Measurements from ENCODE around the gene MSANTD1.

MSANTD1 gene

GRCh38 chr4:3217266-3217665, 31.7 kb upstream of the MSANTD1 start:
- no peak for DNase-seq (ENCODE audit: low spot score)

DNA sequence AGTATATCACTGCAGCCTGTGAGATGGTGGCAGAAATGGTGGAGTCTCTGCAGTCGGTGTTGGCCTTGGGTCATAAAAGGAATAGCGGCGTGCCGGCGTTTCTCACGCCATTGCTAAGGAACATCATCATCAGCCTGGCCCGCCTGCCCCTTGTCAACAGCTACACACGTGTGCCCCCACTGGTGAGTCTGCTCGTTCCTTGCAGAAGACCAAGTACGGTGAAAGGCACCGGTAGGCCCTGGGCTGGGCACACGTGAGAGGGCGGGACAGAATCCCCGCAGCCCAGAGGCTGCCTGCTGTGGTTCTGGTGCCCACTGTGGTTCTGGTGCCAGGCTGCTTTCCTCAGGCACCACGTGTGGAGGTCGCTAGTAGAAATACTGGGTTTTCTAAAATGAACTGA, 31.2 kb upstream of the MSANTD1 start:
- DNase-seq (ENCODE audit: low spot score), result no peak

DNA sequence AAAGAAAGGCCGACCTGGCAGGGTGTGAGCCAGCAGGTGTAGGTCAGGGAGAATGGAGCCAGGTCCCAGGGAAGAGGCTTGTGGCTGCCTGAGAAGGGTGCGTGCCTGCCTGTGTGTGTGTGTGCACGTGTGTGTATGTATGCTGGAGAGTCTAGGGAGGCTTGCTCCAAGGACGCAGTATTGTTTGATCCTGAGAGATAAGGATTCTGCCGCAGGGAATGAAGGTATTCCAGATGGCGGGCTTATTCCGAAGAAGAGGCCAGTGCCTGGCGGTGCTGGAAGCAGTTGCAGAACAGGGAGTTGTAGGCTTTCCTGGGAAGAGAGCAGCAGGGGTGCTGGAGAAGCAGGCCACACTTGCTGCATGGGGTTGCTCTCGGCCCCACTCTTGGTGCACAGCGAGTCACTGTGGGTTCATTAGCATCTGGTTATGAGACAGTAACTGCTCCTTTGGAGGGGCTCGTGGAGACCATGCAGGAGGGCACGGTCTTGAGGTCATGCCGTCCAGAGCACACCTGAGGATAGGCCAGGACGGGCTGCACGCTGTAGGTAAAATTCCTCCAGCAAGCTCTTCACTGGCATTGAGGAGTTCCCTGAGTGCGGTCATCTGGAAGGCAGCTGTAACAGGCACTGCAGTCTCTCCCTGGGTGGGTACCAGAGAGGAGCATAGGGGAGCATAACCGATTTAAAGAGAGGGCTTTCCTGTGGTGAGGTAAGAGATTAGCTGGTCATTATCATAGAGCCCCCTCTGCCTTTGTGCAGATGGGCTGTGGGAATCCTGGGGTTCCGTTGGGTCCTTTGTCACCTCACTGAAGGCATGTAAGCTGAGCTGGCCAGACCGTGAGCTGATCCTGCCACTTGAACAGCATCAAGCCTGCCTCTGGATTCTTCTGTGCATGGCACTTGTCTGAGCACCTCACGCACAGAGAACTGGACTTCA, 29.9 kb upstream of the MSANTD1 start:
- no peak for DNase-seq (ENCODE audit: low spot score)

DNA sequence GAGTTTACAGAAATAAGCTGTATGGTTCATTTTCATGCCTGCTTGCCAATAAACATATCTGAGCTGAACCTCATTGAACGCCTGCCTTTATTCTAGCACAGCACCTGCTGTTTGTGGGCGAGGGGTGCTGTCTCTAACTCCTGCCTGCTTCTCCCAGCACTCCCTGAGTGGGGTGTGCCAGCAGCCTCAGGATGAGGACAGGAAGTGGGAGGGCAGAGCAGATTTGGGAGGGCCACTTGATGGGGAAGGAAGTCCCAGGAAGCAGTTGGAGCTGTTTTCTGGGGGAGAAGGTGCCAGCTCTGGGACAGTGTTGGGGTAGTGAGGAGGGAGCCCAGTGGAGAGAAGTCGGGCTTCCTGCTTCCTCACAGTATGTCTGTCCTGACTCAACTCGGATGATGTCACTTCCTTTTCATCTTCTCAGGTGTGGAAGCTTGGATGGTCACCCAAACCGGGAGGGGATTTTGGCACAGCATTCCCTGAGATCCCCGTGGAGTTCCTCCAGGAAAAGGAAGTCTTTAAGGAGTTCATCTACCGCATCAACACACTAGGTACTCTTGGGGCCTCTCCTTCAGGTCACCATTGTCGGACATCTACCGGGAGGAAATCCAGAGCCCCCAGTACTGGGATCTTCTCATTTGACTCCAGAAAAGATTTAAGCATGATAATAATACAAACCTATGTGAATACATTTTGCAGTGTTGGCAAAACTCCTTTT, 29.0 kb upstream of the MSANTD1 start:
- DNase-seq (ENCODE audit: low spot score), result no peak

- DNase-seq (ENCODE audit: low spot score), result no peak
These were observed 28.3 kb upstream of the MSANTD1 start for GRCh38 chr4:3220476-3221183.

GRCh38 chr4:3221184-3221494, 27.8 kb upstream of the MSANTD1 start:
- no peak for DNase-seq (ENCODE audit: low spot score)

GRCh38 chr4:3221996-3222395, 27.0 kb upstream of the MSANTD1 start:
- DNase-seq (ENCODE audit: low spot score), result no peak

DNA sequence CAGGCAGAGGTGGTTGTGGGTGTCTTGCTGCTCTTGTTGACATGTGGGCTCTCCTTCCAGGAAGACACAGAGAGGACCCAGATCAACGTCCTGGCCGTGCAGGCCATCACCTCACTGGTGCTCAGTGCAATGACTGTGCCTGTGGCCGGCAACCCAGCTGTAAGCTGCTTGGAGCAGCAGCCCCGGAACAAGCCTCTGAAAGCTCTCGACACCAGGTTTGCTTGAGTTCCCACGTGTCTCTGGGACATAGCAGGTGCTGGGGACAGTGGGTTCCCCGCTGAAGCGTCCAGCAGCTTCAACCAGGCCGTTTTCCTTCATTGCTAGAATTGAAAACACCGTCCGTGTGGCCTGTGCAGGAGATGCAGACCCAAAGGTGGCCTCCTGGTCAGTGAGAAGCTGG, 25.6 kb upstream of the MSANTD1 start:
- DNase-seq (ENCODE audit: low spot score), result no peak

- DNase-seq (ENCODE audit: low spot score), result no peak
These were observed 24.8 kb upstream of the MSANTD1 start for GRCh38 chr4:3223956-3224748.

- DNase-seq (ENCODE audit: low spot score), result no peak
These were observed 23.7 kb upstream of the MSANTD1 start for GRCh38 chr4:3225071-3225850.

DNA sequence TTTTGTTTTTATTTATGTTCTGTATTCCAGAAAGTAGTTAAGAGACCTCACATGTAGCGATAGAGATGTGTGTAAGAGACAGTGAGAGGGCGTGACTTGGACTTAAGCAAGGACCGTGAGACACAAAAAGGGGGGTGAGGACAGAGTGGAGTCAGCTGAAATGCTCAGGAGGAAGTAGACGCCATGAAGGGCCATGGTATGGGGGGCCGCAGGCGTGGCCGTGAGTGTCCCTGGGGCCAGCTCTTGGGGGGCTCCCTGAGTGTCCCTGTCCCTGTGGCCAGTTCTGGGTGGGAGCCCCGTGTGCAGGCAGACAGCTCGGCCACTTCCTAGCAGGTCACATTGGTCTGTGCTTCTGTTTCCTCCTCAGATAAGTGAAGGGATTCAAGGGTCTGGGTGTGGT, 23.0 kb upstream of the MSANTD1 start:
- no peak for DNase-seq (ENCODE audit: low spot score)

DNA sequence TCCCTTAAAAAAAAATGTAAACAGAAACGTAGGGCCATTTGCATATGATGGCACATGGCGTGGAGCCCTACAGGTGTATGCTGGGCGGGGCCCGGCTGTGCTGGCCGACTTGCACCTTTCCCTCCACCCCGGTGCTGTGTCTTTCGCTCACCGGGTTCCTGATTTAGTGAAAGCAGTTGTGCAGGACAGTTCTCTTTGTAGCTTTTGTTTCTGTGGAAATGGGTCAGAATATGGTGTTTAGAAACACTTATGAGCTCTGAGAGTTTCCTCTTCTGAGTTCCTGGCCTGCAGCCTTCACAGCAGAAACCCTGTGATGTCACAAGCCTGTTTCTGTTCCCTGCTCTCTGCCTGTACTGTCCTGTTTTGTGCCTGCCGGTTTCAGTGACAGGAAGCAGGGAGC, 22.5 kb upstream of the MSANTD1 start:
- no peak for DNase-seq (ENCODE audit: low spot score)

- no peak for DNase-seq (ENCODE audit: low spot score)
These were observed 22.0 kb upstream of the MSANTD1 start for GRCh38 chr4:3226944-3227343.

DNA sequence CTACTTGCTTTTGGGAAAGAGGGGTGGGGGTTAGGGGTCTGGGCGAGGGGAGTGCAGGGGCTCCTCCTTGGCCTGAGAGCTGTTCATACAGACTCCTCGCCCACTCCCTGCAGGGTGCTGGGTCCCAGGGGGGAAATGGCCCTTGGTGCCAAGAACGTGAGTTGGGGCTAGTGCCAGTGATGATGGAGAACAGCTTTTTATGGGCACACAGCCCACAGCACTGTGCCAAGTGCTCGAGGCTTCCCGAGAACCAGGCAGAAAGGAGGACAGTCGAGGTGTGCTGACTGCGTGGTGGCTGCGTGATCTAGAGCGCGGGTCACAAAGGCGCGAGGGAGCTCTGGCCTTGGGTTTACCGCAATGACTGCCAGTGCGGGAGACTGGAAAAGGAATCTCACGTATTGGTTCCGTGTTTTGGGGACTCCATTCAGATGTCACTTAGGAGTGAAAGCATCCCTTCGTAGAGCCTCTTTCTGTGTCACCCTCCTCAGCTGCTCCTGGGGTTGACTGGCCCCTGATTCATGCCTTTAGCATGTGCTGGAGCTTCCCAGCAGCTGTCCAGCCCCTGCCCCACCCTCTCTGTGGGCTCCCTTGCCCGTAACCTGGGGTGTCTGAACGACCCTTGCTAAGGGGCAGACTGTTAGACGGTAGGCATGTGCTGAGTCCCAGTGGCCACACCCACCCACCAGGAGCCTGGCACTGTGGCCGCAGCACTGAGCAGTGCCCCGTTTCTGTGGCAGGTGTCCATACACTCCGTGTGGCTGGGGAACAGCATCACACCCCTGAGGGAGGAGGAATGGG, 20.9 kb upstream of the MSANTD1 start:
- DNase-seq (ENCODE audit: low spot score), result no peak

- DNase-seq (ENCODE audit: low spot score), result no peak
These were observed 20.1 kb upstream of the MSANTD1 start for GRCh38 chr4:3228881-3229280.

- DNase-seq (ENCODE audit: low spot score), result no peak
These were observed 19.6 kb upstream of the MSANTD1 start for GRCh38 chr4:3229328-3229727.

DNA sequence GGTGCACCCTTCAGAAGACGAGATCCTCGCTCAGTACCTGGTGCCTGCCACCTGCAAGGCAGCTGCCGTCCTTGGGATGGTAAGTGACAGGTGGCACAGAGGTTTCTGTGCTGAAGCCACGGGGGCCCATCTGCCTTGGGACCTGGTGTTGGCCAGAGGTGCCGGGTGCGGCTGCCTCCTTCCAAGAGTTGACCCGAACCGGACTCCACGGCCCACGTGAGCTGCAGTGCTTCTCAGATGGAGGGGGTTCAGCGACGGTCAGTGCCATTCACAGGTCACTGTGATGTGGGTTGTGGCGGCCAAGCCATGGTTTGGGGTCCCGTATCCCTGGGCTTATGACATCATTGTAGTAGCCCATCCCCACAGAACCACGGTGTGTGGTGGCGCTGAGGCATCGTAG, 19.0 kb upstream of the MSANTD1 start:
- DNase-seq (ENCODE audit: low spot score), result no peak

DNA sequence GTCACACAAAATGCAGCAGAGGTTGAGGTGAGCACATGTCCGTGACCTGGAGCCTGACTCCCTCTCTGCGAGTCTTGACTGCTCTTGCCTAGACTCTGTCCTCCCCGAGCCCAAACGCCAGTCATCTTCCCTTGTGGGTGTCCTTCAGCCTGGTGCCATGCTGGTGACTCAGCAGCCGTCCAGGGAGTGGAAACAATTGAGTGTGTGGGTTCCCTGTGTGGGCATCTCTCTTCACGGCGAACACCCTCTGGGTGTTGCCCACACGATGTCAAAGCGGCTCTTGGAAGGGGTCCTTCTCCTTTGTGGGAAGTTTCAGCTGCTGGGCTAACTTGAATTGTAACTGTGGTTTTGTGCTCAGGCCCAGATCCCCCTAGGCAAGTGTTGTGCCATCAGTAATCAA, 17.5 kb upstream of the MSANTD1 start:
- no peak for DNase-seq (ENCODE audit: low spot score)

GRCh38 chr4:3232001-3232400, 17.0 kb upstream of the MSANTD1 start:
- DNase-seq (ENCODE audit: low spot score), result no peak

DNA sequence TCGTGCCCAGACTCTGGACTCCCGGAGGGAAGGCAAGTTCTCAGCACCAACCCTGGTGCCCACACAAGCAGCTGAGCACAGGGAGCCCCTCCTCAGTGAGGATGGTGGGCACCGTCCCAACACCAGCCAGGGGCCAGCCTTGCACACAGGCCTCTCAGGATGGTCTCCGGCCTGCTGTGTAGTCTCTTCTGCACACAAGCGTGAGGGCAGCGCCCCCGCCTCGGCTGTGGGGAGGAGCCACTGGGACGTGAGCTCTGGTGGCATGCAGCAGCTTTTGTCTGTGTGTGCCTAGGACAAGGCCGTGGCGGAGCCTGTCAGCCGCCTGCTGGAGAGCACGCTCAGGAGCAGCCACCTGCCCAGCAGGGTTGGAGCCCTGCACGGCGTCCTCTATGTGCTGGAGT, 16.1 kb upstream of the MSANTD1 start:
- DNase-seq (ENCODE audit: low spot score), result no peak

Data from RKO (cell line).